Measurements from ENCODE around the gene CLIP2.
"Not testable (repeated sequence)": the region's sequence is repeated elsewhere in the genome, so short reads cannot be mapped to it uniquely, and the experiment has no call there.

CLIP2 gene

DNA sequence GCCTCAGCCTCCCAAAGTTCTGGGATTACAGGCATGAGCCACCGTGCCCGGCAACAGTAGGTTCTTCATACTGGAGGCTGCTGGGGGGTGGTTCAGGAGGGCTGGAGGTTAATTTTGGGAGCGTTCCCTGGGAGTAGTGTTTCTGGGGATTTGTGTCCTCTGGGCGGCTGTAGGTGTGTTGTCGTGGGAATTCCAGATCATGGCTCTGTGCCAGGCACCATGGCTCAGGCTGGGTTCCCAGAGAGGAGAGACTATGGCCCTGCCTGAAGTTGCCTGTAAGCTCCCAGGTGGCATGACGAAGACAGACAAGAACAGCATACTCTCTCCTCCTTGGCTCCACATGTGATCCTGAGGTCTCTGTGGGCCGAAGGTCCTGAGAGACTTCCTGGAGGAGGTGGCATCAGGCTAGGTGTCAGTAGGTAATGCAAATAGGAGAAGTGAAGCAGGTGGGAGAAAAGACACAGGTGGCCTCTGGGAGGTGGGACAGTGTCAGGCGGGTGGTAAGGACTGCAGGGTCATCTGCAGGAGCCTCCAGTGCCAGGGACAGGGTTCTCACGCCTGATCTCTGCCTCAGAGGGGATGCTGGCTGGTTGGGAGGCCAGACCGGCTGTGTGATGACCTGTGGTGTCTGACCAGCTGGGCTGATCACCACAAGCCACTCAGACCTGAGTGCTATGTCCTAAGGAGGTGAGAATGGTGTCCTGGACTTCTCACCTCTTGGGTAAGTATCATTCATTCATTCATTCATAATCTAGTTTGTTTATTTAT, 18.7 kb downstream of the CLIP2 start:
- DNase-seq (ENCODE audit: low spot score) (no peak), ATAC-seq (ENCODE audit: low read depth) (no peak)
- H3K9me3 ChIP-seq (ENCODE audit: severe bottlenecking): no peaks in the 10 kb centered on the region
- H3K4me3 ChIP-seq (ENCODE audit: severe bottlenecking): no peak overlapping the region
- TF ChIP-seq, protein P1, sequence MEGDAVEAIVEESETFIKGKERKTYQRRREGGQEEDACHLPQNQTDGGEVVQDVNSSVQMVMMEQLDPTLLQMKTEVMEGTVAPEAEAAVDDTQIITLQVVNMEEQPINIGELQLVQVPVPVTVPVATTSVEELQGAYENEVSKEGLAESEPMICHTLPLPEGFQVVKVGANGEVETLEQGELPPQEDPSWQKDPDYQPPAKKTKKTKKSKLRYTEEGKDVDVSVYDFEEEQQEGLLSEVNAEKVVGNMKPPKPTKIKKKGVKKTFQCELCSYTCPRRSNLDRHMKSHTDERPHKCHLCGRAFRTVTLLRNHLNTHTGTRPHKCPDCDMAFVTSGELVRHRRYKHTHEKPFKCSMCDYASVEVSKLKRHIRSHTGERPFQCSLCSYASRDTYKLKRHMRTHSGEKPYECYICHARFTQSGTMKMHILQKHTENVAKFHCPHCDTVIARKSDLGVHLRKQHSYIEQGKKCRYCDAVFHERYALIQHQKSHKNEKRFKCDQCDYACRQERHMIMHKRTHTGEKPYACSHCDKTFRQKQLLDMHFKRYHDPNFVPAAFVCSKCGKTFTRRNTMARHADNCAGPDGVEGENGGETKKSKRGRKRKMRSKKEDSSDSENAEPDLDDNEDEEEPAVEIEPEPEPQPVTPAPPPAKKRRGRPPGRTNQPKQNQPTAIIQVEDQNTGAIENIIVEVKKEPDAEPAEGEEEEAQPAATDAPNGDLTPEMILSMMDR (IDR thresholded peaks at IDR 0.05; ENCODE audit: poor library complexity, severe bottlenecking): no peak
- H3K27ac ChIP-seq (ENCODE audit: poor library complexity, severe bottlenecking): peak overlapping the region; percentile 95
- no peaks in the 10 kb centered on the region for H3K36me3 ChIP-seq (ENCODE audit: low read depth)
- peaks cover 24% of the 10 kb centered on the region for H3K4me1 ChIP-seq (ENCODE audit: insufficient read depth, poor library complexity, severe bottlenecking)
- no peaks in the 10 kb centered on the region for H3K27me3 ChIP-seq (ENCODE audit: insufficient read depth, poor library complexity, severe bottlenecking)

GRCh38 chr7:74309181-74309580, 20.0 kb downstream of the CLIP2 start:
- ATAC-seq (ENCODE audit: low read depth) (no peak), DNase-seq (ENCODE audit: low spot score) (no peak)
- H3K27ac ChIP-seq (ENCODE audit: poor library complexity, severe bottlenecking): peak overlapping the region; percentile 95
- peaks cover 31% of the 10 kb centered on the region for H3K4me1 ChIP-seq (ENCODE audit: insufficient read depth, poor library complexity, severe bottlenecking)
- H3K4me3 ChIP-seq (ENCODE audit: severe bottlenecking): no peak overlapping the region
- TF ChIP-seq, protein P1 (IDR thresholded peaks at IDR 0.05; ENCODE audit: poor library complexity, severe bottlenecking): no peak
- no peaks in the 10 kb centered on the region for H3K27me3 ChIP-seq (ENCODE audit: insufficient read depth, poor library complexity, severe bottlenecking)
- H3K9me3 ChIP-seq (ENCODE audit: severe bottlenecking): no peaks in the 10 kb centered on the region
- H3K36me3 ChIP-seq (ENCODE audit: low read depth): no peaks in the 10 kb centered on the region

DNA sequence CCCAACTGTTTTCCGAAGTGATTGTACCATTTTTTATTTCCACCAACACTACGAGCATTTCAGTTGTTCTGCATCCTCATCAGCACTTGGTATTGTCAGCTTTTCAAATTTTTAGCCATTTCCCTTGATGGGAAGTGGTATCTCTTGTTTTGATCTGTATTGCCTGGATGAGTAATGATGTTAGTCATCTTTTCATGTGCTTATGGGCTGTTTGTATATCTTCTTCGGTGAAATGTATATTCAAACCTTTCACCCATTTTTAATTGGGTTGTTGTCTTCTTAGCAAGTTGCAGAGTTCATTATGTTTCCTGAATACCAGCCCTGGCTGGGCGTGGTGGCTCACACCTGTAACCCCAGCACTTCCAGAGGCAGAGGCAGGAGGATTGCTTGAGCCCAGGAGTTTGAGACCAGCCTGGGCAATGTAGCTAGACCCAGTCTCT, 22.1 kb downstream of the CLIP2 start:
- peak; percentile 44 for ATAC-seq (ENCODE audit: low read depth)
- H3K27me3 ChIP-seq (ENCODE audit: insufficient read depth, poor library complexity, severe bottlenecking): no peaks in the 10 kb centered on the region
- TF ChIP-seq, protein P1 (IDR thresholded peaks at IDR 0.05; ENCODE audit: poor library complexity, severe bottlenecking): no peak
- DNase-seq (ENCODE audit: low spot score): no peak
- no peaks in the 10 kb centered on the region for H3K9me3 ChIP-seq (ENCODE audit: severe bottlenecking)
- H3K4me1 ChIP-seq (ENCODE audit: insufficient read depth, poor library complexity, severe bottlenecking): peaks cover 33% of the 10 kb centered on the region
- no peaks in the 10 kb centered on the region for H3K36me3 ChIP-seq (ENCODE audit: low read depth)
- no peak overlapping the region for H3K4me3 ChIP-seq (ENCODE audit: severe bottlenecking)
- H3K27ac ChIP-seq (ENCODE audit: poor library complexity, severe bottlenecking): peak overlapping the region; percentile 95

DNA sequence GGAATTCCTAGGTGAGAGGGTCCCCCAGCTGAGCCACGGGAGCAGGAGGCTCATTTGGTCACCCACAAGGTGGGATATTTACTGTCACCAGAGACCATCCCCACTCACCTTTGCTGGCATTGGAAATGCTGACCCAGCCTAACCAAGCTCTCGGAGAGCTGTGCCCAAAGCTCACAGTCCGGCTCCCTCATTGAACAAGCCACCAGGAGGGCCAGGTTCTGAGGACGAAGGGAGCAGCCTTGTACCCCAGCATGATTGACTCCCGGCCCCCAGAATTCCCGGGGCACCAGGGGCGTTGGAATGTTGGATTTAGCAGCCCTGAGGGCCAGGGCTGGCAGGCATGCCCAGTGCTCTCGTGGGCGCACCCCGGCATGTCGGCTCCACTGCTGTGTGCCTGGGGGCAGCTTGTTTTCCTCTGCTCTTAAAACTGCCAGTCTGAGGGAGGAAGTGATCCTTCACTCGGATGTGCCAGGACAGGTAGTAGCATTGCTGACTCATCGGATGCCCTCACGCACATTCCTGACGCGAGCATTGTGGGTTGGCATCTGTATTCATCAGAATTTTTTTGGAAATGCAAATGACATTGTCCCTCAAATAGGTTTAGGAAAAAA, 23.3 kb downstream of the CLIP2 start:
- DNase-seq (ENCODE audit: low spot score) (peak; percentile 95), ATAC-seq (ENCODE audit: low read depth) (peak; percentile 92)
- H3K4me1 ChIP-seq (ENCODE audit: insufficient read depth, poor library complexity, severe bottlenecking): peaks cover 23% of the 10 kb centered on the region
- no peaks in the 10 kb centered on the region for H3K27me3 ChIP-seq (ENCODE audit: insufficient read depth, poor library complexity, severe bottlenecking)
- H3K9me3 ChIP-seq (ENCODE audit: severe bottlenecking): no peaks in the 10 kb centered on the region
- peak overlapping the region; percentile 95 for H3K27ac ChIP-seq (ENCODE audit: poor library complexity, severe bottlenecking)
- H3K36me3 ChIP-seq (ENCODE audit: low read depth): no peaks in the 10 kb centered on the region
- peak overlapping the region; percentile 4 for H3K4me3 ChIP-seq (ENCODE audit: severe bottlenecking)
- TF ChIP-seq, protein P1 (IDR thresholded peaks at IDR 0.05; ENCODE audit: poor library complexity, severe bottlenecking): no peak

- H3K36me3 ChIP-seq (ENCODE audit: low read depth); H3K4me3 ChIP-seq (ENCODE audit: severe bottlenecking); DNase-seq (ENCODE audit: low spot score); ATAC-seq (ENCODE audit: low read depth); H3K27ac ChIP-seq (ENCODE audit: poor library complexity, severe bottlenecking); H3K27me3 ChIP-seq (ENCODE audit: insufficient read depth, poor library complexity, severe bottlenecking); H3K9me3 ChIP-seq (ENCODE audit: severe bottlenecking): not testable (repeated sequence)
- H3K4me1 ChIP-seq (ENCODE audit: insufficient read depth, poor library complexity, severe bottlenecking): peaks cover 23% of the 10 kb centered on the region
These were observed 26.7 kb downstream of the CLIP2 start for GRCh38 chr7:74315891-74316290.

All from RWPE2 (cell line).